Large intestine (tissue), 3 donors: Measurements from ENCODE around the gene TYW1. TPM values are rescaled to one million over a fixed set of nuclear protein-coding genes. Genes with fewer than 3 reads are reported as not detected.
"Not testable (repeated sequence)": the region's sequence is repeated elsewhere in the genome, so short reads cannot be mapped to it uniquely, and the experiment has no call there.

ENCODE experiments used
- DNase-seq, 2 donors: peaks; one replicate each; pipeline versions ENCODE4 v3.0.0 to v3.0.0-alpha.2; 2013
- H3K27ac ChIP-seq: one replicate; pipeline ENCODE4 v1.5.1; 2013; ENCODE audit warnings: low read length
- H3K27me3 ChIP-seq: 2 replicates; pipeline ENCODE4 v1.6.1; 2013; ENCODE audit warnings: low read length; ENCODE audit not compliant: control insufficient read depth, insufficient read depth
- H3K36me3 ChIP-seq: 2 replicates; pipeline ENCODE4 v1.6.1; 2013; ENCODE audit warnings: low read length; ENCODE audit not compliant: control insufficient read depth, insufficient read depth
- H3K4me1 ChIP-seq: one replicate; pipeline ENCODE4 v1.6.1; 2013; ENCODE audit warnings: low read length; ENCODE audit not compliant: control insufficient read depth, insufficient read depth
- H3K4me3 ChIP-seq: one replicate; pipeline ENCODE4 v1.5.1; 2013; ENCODE audit warnings: low read length
- H3K9me3 ChIP-seq: one replicate; pipeline ENCODE4 v1.6.1; 2013; ENCODE audit warnings: mild to moderate bottlenecking, low read depth, low read length, moderate library complexity; ENCODE audit not compliant: control insufficient read depth
- WGBS: methylation state at CpG from one replicate; pipeline ENCODE4 v1.1.5; 2013; ENCODE audit warnings: low lambda C conversion rate; ENCODE audit not compliant: insufficient coverage; 5-methylcytosine and 5-hydroxymethylcytosine counted together
- polyA plus RNA-seq: library from polyadenylated mRNA; unstranded; fragments of 120-200 nt; gene quantifications from one replicate; pipeline ENCODE4 v1.2.1, GENCODE V29; 2013

The TYW1 gene
- polyA plus RNA-seq, 1 donor: 20.0 TPM

DNA sequence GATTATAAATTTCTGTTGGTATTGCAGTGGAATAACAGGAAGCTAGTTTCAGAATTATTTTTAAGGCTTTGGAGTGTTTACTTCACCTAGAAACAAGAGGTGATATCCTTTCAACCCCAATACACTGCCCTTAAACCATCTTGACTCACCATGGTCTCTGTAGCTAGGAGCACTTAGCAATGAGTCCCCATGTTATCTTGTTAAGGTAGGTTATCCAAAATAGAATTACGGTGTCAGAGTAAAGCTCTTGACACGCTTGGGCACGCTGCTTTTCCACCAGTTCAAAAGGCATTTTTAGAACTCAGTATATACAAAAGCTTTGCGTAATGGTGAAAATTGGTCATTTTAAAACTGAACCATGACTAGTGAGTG lies 46.9 kb downstream of the TYW1 start:
- H3K9me3 ChIP-seq, H3K27me3 ChIP-seq, H3K36me3 ChIP-seq, DNase-seq, H3K4me1 ChIP-seq, H3K27ac ChIP-seq, H3K4me3 ChIP-seq: not testable (repeated sequence)
- 96% methylated on average over 4 of the region's 4 CpGs for WGBS

DNA sequence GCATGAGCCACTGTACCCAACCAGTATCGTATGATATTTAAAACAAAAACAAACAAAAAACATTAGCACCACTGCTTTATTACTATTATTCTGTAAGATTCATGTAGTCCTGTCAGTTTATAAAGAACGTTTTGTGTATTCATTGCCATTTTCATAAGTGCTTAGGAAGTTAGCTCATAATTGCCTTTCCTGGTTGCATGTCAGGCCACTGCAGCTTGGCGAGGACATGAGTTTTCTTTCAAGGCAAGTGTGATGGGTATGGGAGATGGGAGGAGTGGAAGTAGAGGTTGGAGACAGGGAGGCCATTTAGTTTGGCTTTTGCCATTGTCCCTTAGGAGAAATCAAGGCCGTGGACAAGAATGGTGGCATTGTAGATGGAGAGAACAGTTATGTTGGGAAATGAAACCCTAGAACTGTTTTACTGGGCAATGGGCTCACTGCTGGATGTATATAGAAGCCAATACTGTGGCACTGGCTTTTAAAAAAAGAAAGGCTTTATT lies 48.9 kb downstream of the TYW1 start:
- Histone ChIP-seq H3K9me3 (no peaks in the 10 kb centered on the region), H3K4me1 (no peaks in the 10 kb centered on the region), H3K27ac (no peak overlapping the region), H3K4me3 (no peak overlapping the region), H3K27me3 (no peaks in the 10 kb centered on the region), H3K36me3 (peaks cover 3% of the 10 kb centered on the region)
- DNase-seq: no peak
- 100% methylated on average over 1 of the region's 4 CpGs for WGBS

DNA sequence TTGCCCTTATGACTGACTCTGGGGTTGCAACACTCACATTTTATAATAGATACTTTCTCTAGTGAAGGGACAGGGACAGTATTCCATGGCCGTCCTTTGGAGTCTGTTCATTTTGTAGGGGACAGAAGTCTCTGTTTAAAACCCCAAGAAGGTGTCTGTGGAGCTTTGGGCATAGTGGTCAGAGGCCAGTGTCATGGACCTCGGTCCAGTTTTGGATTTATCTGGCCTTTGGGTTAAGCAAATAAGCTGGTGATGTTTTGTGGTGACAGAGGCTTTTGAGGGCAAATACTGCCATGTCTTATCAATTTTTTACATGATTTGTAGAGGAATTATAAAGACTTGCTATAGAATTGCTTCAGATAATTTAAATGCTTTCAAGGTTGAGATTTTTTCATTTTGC lies 50.2 kb downstream of the TYW1 start:
- WGBS: no CpG with 5 or more reads among the region's 2 CpGs
- H3K4me3 ChIP-seq, H3K4me1 ChIP-seq, H3K9me3 ChIP-seq, H3K36me3 ChIP-seq, DNase-seq, H3K27me3 ChIP-seq, H3K27ac ChIP-seq: not testable (repeated sequence)

DNA sequence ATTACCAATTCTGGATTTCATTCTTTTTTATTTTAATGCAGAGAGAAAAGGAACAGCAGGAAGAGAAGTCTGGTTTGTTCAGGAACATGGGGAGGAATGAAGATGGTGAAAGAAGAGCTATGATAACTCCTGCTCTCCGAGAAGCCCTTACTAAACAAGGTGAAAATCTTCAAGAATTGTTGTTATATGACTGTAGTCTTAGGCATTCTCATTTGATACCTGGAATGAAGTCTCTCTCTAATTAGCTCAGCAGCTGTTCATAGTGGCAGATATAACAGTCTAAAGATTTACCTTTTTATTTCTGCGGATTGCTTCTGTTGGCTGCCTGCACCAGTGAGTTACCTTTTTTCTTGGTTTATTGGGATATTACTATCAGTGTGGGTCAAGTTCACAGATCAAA lies 53.3 kb downstream of the TYW1 start:
- not testable (repeated sequence) for DNase-seq, H3K4me1 ChIP-seq, H3K9me3 ChIP-seq, H3K27me3 ChIP-seq, H3K27ac ChIP-seq, H3K4me3 ChIP-seq
- H3K36me3 ChIP-seq: peaks cover 11% of the 10 kb centered on the region
- no CpG with 5 or more reads among the region's 2 CpGs for WGBS

DNA sequence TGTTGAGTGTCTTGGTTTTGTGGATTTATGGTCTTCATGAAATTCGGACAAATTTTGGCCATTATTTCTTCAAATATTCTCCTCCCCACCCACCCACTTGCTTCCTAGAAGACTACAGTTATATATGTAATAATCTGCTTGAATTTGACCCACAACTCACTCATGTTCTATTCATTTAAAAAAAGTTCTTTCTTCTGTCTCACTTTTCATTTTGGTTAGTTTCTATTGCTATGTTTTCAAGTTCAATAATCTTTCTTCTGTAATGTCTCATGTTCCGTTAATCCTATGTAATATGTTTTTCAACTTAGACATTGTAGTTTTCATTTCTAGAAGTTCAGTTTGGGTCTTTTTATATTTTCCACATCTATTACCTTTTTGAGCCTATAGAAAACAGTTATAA lies 55.5 kb downstream of the TYW1 start:
- not testable (repeated sequence) for H3K27me3 ChIP-seq, H3K9me3 ChIP-seq, H3K4me1 ChIP-seq, H3K4me3 ChIP-seq, H3K27ac ChIP-seq, DNase-seq
- H3K36me3 ChIP-seq: peaks cover 11% of the 10 kb centered on the region
- 100% methylated on average over 1 of the region's 2 CpGs for WGBS

DNA sequence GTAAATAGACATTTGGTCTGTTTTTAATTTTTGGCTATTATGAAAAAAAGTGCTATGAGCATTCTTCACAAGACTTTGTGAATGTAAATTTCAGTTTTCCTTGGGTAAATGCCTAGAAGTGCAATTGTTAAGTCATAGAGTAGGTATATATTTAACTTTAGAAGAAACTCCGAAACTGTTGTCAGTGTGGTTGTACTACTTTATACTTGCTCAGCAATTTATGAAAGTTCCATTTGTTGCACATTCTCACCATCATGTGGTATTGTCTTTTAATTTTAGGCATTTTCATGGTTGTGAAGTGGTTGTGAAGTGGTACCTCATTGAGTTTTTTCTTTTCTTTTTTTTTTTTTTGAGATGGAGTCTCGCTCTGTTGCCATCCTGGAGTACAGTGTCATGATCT lies 60.0 kb downstream of the TYW1 start:
- no peak for DNase-seq
- Histone ChIP-seq H3K9me3 (no peaks in the 10 kb centered on the region), H3K27me3 (no peaks in the 10 kb centered on the region), H3K27ac (no peak overlapping the region), H3K36me3 (peaks cover 8% of the 10 kb centered on the region), H3K4me1 (no peaks in the 10 kb centered on the region), H3K4me3 (no peak overlapping the region)
- WGBS: no CpG with 5 or more reads among the region's 2 CpGs

DNA sequence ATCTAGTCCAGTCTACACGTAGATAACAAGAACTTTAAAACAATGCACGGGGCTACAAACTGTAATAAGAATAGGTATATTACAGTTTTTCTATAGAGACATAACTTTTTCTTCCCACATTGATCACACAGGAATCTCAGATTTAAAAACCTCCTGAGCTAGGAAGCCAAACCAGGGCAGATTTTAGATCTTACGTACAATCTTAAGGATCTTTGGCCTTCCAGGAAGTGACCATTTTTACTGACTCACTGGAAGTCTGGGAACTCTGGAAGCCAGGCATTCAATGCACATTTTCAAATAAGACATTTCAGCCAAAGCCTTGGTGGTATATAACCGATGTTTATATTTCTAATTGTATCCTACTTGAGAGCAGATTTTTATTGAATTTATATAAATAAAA lies 64.7 kb downstream of the TYW1 start:
- not testable (repeated sequence) for H3K27me3 ChIP-seq, H3K4me3 ChIP-seq, H3K27ac ChIP-seq, DNase-seq, H3K4me1 ChIP-seq, H3K9me3 ChIP-seq
- peaks cover 11% of the 10 kb centered on the region for H3K36me3 ChIP-seq
- WGBS: 100% methylated on average over 2 of the region's 4 CpGs

DNA sequence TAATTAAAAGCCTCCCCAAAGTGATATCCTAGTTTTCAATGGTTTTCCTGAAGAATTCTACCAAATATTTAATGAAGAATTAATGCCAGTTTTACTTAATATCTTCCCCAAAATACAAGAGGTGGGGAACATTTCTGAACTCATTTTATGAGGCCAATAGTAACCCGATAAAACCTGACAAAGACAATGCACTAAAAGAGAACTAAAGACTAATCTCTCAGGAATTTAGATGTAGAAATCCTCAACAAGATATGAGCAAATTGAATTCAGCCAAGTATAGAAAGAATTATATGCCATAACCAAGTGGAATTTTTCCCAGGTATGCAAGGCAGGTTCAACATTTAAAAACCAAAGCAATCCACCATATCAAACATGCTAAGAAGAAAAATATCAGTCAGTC lies 66.2 kb downstream of the TYW1 start:
- no CpG with 5 or more reads among the region's 1 CpG for WGBS
- peaks cover 11% of the 10 kb centered on the region for H3K36me3 ChIP-seq
- not testable (repeated sequence) for H3K4me1 ChIP-seq, H3K4me3 ChIP-seq, DNase-seq, H3K27me3 ChIP-seq, H3K9me3 ChIP-seq, H3K27ac ChIP-seq

DNA sequence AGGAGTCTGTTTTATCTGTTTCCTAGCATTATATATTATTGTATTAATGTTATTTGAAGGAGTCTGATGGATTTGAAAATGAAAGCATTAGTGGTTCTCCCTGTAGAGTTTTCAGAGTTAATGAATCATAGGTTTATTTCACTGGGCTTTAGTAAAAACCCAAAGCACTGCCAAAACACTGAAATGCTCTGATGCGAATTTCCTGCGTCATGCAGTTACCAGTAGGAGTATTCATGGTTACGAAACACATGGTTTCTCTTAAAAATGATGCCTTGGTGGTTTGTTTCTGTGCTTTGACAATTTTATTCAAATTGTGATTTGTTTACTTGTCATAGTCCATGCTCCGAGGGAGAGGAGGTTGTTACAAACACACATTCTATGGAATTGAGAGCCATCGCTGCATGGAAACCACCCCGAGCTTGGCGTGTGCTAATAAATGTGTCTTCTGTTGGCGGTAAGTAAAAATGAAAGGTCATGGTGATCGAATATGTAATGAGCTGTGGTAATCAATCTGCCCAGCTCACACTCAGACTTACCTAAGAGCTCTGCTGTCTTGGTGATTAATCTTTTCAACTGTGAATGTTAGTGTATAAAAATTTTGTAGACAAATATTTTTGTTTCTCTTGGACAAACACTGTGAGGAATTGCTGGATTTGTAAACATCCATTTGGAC lies 70.5 kb downstream of the TYW1 start:
- H3K36me3 ChIP-seq: peaks cover 15% of the 10 kb centered on the region
- not testable (repeated sequence) for H3K27me3 ChIP-seq, H3K27ac ChIP-seq, DNase-seq, H3K4me3 ChIP-seq, H3K4me1 ChIP-seq, H3K9me3 ChIP-seq
- 93% methylated on average over 3 of the region's 9 CpGs for WGBS

DNA sequence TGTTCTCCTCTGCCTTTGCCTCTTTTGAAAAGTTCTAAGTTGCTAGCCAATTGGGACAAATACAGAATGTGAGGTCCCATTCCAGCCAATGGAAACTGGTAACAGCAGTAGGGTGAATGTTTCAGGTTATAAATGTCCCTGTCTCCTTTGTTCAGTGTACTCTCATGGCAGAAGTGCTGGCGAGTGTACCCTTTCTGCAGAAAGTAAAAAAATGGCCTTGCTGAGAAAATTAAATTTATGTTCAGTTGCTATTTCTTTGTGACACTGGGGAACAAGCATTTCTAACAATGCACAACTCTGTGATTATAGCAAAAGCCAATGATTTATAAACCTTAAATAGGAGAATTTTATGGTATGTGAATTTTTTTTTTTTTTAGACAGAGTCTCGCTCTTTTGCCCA lies 79.5 kb downstream of the TYW1 start:
- not testable (repeated sequence) for H3K4me1 ChIP-seq, H3K4me3 ChIP-seq, DNase-seq, H3K27me3 ChIP-seq, H3K36me3 ChIP-seq, H3K27ac ChIP-seq
- WGBS: no CpG with 5 or more reads among the region's 2 CpGs
- peaks cover 14% of the 10 kb centered on the region for H3K9me3 ChIP-seq

DNA sequence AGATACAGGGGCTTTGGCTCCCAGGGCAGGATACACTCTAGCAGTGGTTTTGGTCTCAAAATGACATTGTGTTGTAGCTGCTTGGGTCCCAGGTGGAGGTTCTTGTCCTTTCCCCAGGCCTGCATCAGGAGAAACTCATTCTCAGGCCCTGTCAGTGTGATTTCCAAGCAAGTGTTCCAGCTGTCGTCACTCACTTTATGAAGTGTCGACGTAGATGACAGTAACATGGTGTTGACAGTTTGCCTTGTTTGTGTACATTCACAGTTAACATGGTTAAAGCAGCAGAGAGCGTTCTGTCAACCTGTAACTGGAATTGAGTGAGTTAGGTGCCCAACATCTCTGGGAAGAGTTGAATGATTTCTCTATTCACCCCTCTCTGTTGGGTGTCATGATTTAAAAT lies 86.2 kb downstream of the TYW1 start:
- no CpG with 5 or more reads among the region's 4 CpGs for WGBS
- DNase-seq, H3K36me3 ChIP-seq, H3K27me3 ChIP-seq, H3K4me3 ChIP-seq, H3K27ac ChIP-seq, H3K4me1 ChIP-seq: not testable (repeated sequence)
- H3K9me3 ChIP-seq: peaks cover 15% of the 10 kb centered on the region
